K562 (cell line): ENCODE results near the gene PCNX3. TPM values are rescaled to one million over a fixed set of nuclear protein-coding genes. Genes with fewer than 3 reads are reported as not detected.
A peak's percentile ranks its signal among the peaks of the same experiment; 100 is the strongest.

Experiments
- BCOR ChIP-seq: fragments of 450-650 bp; IDR thresholded peaks from 2 replicates; pipeline ENCODE4 v1.6.1; 2016
- ESRRA ChIP-seq: fragments of 450-650 bp; IDR thresholded peaks from 2 replicates; pipeline ENCODE4 v1.6.1; 2014; ENCODE audit warnings: low read depth, mild to moderate bottlenecking, moderate library complexity, borderline replicate concordance
- EWSR1 ChIP-seq: fragments of 450-650 bp; IDR thresholded peaks from 2 replicates; pipeline ENCODE4 v1.6.1; 2018; ENCODE audit warnings: borderline replicate concordance, mild to moderate bottlenecking, low read depth, moderate library complexity; ENCODE audit not compliant: partially characterized antibody
- GMEB1 ChIP-seq: fragments of 250-450 bp; sonication (Bioruptor Pico); IDR thresholded peaks from 2 replicates; pipeline ENCODE4 v1.4.0; 2020; ENCODE audit warnings: mild to moderate bottlenecking
- GTF2E2 ChIP-seq: fragments of 200-800 bp; sonication (Bioruptor generic); IDR thresholded peaks from 2 replicates; pipeline ENCODE4 v1.6.1; 2016; ENCODE audit warnings: missing genetic modification characterization, missing compliant biosample characterization
- IRF2 ChIP-seq: sonication (generic); formaldehyde crosslinking; IDR thresholded peaks from 2 replicates; pipeline ENCODE4 v1.8.1; 2022; ENCODE audit warnings: mild to moderate bottlenecking, missing genetic modification reagents
- KDM5B ChIP-seq: fragments of 200-600 bp; sonication (generic); IDR thresholded peaks from 2 replicates; pipeline ENCODE4 v1.6.1; 2012; ENCODE audit warnings: low read depth, mild to moderate bottlenecking, moderate library complexity, low read length, control low read depth, inconsistent platforms; ENCODE audit not compliant: insufficient replicate concordance
- MBD2 ChIP-seq: sonication (generic); IDR thresholded peaks from 2 replicates; pipeline ENCODE4 v1.6.1; 2016; ENCODE audit warnings: low read depth, borderline replicate concordance
- MTF1 ChIP-seq: fragments of 250-450 bp; sonication (Bioruptor Pico); IDR thresholded peaks from 2 replicates; pipeline ENCODE4 v1.9.0; 2021; ENCODE audit warnings: moderate library complexity, mild to moderate bottlenecking, inconsistent platforms, borderline replicate concordance
- POLR2G ChIP-seq: fragments of 200-400 bp; formaldehyde crosslinking; IDR thresholded peaks from 2 replicates; pipeline ENCODE4 v1.6.1; 2017; ENCODE audit warnings: low read depth, mild to moderate bottlenecking, antibody characterized with exemption, low read length, moderate library complexity
- PRPF4 ChIP-seq: fragments of 200-400 bp; formaldehyde crosslinking; IDR thresholded peaks from one replicate; pipeline ENCODE4 v1.6.1; 2017; ENCODE audit warnings: low read length, low read depth, mild to moderate bottlenecking; ENCODE audit not compliant: insufficient read depth, poor library complexity, severe bottlenecking
- SMAD4 ChIP-seq: fragments of 250-450 bp; sonication (Bioruptor Pico); conservative IDR thresholded peaks from 2 replicates; pipeline ENCODE4 v1.8.0; 2021; ENCODE audit warnings: inconsistent platforms, mild to moderate bottlenecking, moderate library complexity
- U2AF2 ChIP-seq: fragments of 200-400 bp; formaldehyde crosslinking; optimal IDR thresholded peaks from 2 replicates; pipeline ENCODE3; 2017; ENCODE audit warnings: low read depth, mild to moderate bottlenecking, low read length
- UBTF ChIP-seq, 2 experiments: IDR thresholded peaks; 2 replicates each; pipeline ENCODE4 v1.6.1; 2012; ENCODE audit warnings: improper control_type of control experiment in 2 of 2, low read depth in 2 of 2, low read length in 2 of 2, borderline replicate concordance in 1 of 2
- ZFP36 ChIP-seq: fragments of 150-350 bp; IDR thresholded peaks from 2 replicates; pipeline ENCODE4 v1.6.1; 2018; ENCODE audit warnings: low read length, low read depth; ENCODE audit not compliant: partially characterized antibody
- ZNF277 ChIP-seq: fragments of 250-450 bp; sonication (Bioruptor Pico); IDR thresholded peaks from 2 replicates; pipeline ENCODE4 v1.8.0; 2022; ENCODE audit warnings: inconsistent platforms, mild to moderate bottlenecking, moderate library complexity, borderline replicate concordance
- ZNF316 ChIP-seq: fragments of 450-650 bp; IDR thresholded peaks from 2 replicates; pipeline ENCODE4 v1.6.1; 2016
- ZNF707 ChIP-seq: fragments of 250-450 bp; sonication (Bioruptor Pico); conservative IDR thresholded peaks from 2 replicates; pipeline ENCODE4 v1.8.0; 2022; ENCODE audit warnings: inconsistent platforms, mild to moderate bottlenecking, moderate library complexity
- ZNF780A ChIP-seq: fragments of 250-450 bp; sonication (Bioruptor Pico); IDR thresholded peaks from 2 replicates; pipeline ENCODE4 v1.5.0; 2021; ENCODE audit warnings: mild to moderate bottlenecking
- polyA plus RNA-seq, 8 experiments: library from polyadenylated mRNA; depleted of rRNA in 4 of 8; stranded (reverse) in 5 of 8; unstranded in 3 of 8; fragments of >200 nt; fragmentation: Nextera tagmentation in 2 of 8; fragmentation: Illumina TruSeq in 1 of 8; extraction: Ambion mirVana in 2 of 8; extraction: Trizol in 1 of 8; gene quantifications; 2 replicates each; pipeline versions ENCODE4 v1.2.1 to v1.2.3, GENCODE V29; 2011 to 2014; ENCODE audit warnings: inconsistent platforms in 1 of 8, missing spikeins in 1 of 8
- total RNA-seq, 7 experiments: library from RNA; depleted of rRNA in 6 of 7; stranded (reverse); fragments of >200 nt in 6 of 7; fragmentation: Illumina TruSeq in 2 of 7; extraction: Trizol in 2 of 7; gene quantifications; 2 replicates each; pipeline versions ENCODE4 v1.2.1 to v1.2.3, GENCODE V29; 2011 to 2021; ENCODE audit warnings: low replicate concordance in 1 of 7
- TF ChIP-seq, protein P1 (sequence below), 2 experiments: fragments of 450-650 bp; conservative IDR thresholded peaks; 2 replicates each; pipeline ENCODE4 v1.6.1; 2017; ENCODE audit warnings: mild to moderate bottlenecking in 2 of 2, moderate library complexity in 2 of 2

PCNX3 gene
- total and polyA plus RNA-seq, 9 of the 15 experiments (the other 6 are each of a cell fraction or from before 2014, with no cell fraction given), result 0.11 to 47.8 (median 12.8) TPM

DNA sequence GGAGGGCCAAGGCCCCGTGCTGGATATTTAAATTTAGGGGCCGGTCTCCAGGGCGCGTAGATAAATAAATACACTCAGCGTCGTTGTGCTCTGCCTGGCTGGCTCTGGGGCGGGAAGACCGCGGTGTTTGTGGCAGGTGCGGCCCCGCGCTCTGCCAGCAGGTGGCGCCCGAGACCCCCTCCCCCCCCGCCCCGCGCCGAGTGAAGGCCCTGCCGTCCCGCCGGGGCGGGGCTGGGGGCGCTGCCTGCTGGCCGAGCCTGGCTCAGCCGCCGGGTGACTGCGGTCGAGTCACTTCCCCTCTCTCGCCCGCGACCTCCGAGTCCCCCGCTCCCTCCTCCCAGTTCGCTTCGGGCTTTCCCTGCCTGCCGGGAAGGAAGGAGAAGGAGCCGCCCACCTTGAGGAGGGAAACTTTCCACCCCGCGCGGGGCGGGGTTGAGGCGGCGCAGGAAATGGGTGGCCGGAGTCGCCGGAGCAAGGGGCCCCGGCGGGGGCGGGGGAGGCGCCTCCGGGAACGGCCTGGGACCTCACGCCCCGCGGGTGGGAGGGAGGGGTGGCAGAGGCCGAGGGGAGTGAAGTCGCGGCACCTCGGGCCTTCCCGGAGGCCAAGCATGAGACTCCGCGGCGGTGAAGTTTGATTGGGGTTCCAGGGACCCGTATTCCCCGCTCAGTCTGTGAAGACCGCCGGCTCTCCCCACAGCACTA lies 41.3 kb upstream of the PCNX3 start (continued):
- TF ChIP-seq ZNF780A (CRISPR knock-in tag) (no peak), ZNF707 (no peak), ESRRA (peak; percentile 79; the same call in 1 of the 2 replicates), UBTF (IDR thresholded peaks at IDR 0.05; ENCODE audit: borderline replicate concordance in 1 of 2, low read depth in 2 of 2, low read length in 2 of 2) (peak; percentile 55 to 81; a peak in 2 of 4 replicates), KDM5B (no peak), SMAD4 (peak; percentile 94), EWSR1 (no peak), POLR2G (peak; percentile 76), MTF1 (no peak), IRF2 (no peak), ZFP36 (peak; percentile 41), ZNF277 (CRISPR knock-in tag) (no peak), GTF2E2 (tag) (peak; percentile 40; the same call in 1 of the 2 replicates), BCOR (peak; percentile 9; the same call in 1 of the 2 replicates), ZNF316 (no peak), GMEB1 (no peak), MBD2 (peak; percentile 57; the same call in 1 of the 2 replicates), PRPF4 (no peak), U2AF2 (no peak)
- TF ChIP-seq, protein P1, sequence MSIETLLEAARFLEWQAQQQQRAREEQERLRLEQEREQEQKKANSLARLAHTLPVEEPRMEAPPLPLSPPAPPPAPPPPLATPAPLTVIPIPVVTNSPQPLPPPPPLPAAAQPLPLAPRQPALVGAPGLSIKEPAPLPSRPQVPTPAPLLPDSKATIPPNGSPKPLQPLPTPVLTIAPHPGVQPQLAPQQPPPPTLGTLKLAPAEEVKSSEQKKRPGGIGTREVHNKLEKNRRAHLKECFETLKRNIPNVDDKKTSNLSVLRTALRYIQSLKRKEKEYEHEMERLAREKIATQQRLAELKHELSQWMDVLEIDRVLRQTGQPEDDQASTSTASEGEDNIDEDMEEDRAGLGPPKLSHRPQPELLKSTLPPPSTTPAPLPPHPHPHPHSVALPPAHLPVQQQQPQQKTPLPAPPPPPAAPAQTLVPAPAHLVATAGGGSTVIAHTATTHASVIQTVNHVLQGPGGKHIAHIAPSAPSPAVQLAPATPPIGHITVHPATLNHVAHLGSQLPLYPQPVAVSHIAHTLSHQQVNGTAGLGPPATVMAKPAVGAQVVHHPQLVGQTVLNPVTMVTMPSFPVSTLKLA (conservative IDR thresholded peaks at IDR 0.05), result peak; percentile 6 to 43; a peak in 1 of 4 replicates
